ENCODE results near the gene SLCO2A1. TPM values are rescaled to one million over a fixed set of nuclear protein-coding genes. Genes with fewer than 3 reads are reported as not detected.

The SLCO2A1 gene
- total and polyA plus RNA-seq, 2 experiments from 2014 or later = 0.31 to 1.0 TPM

GRCh38 chr3:133966954-133967353, 62.8 kb downstream of the SLCO2A1 start:
- peaks cover 11% of the 10 kb centered on the region for H3K4me1 Mint-ChIP-seq
- no peak overlapping the region for H3K27ac Mint-ChIP-seq
- H3K36me3 ChIP-seq (ENCODE audit: insufficient read depth) = no peaks in the 10 kb centered on the region
- peaks cover 8% of the 10 kb centered on the region for H3K27me3 Mint-ChIP-seq (ENCODE audit: insufficient read depth, low read depth, poor library complexity)
- H3K9me2 ChIP-seq (ENCODE audit: insufficient read depth) = no peaks in the 10 kb centered on the region
- H3K27me3 ChIP-seq (ENCODE audit: insufficient read depth) = no peaks in the 10 kb centered on the region
- peaks cover under 1% of the 10 kb centered on the region for H3K9me3 Mint-ChIP-seq
- H3K79me2 ChIP-seq (replicated peaks; ENCODE audit: insufficient read depth) = no peaks in the 10 kb centered on the region
- H4K20me1 ChIP-seq (replicated peaks; ENCODE audit: insufficient read depth) = no peaks in the 10 kb centered on the region
- H3K36me3 Mint-ChIP-seq (ENCODE audit: low read depth) = peaks cover under 1% of the 10 kb centered on the region; the same call in 2 of the 3 replicates
- peak; percentile 76 for ATAC-seq
- no peak overlapping the region for H3K4me3 ChIP-seq
- no peaks in the 10 kb centered on the region for H3K4me1 ChIP-seq (ENCODE audit: insufficient read depth)
- H3K4me3 Mint-ChIP-seq = no peak overlapping the region
- no peak overlapping the region for H2AFZ ChIP-seq
- no peak for DNase-seq (ENCODE audit: low spot score)
- no peaks in the 10 kb centered on the region for H3F3A ChIP-seq (replicated peaks; ENCODE audit: low read depth)
- H3K27ac ChIP-seq (ENCODE audit: low read depth) = no peak overlapping the region
- TF ChIP-seq POLR2AphosphoS5 (IDR thresholded peaks at IDR 0.05; ENCODE audit: low read depth) = no peak
- no peak for TF ChIP-seq ZNF331 (CRISPR knock-in tag; IDR thresholded peaks at IDR 0.05; ENCODE audit: low read depth)
- TF ChIP-seq NANOG (IDR thresholded peaks at IDR 0.05; ENCODE audit: borderline replicate concordance) = no peak
- TF ChIP-seq ZNF114 (CRISPR knock-in tag; IDR thresholded peaks at IDR 0.05) = no peak
- no peak for TF ChIP-seq EZH2 (IDR thresholded peaks at IDR 0.05; ENCODE audit: low read depth, unreplicated experiment)
- no peak for TF ChIP-seq ETS1 (IDR thresholded peaks at IDR 0.05)
- TF ChIP-seq REST (IDR thresholded peaks at IDR 0.05; ENCODE audit: unreplicated experiment) = no peak
- TF ChIP-seq EZH2phosphoT487 (IDR thresholded peaks at IDR 0.05; ENCODE audit: unreplicated experiment) = no peak
- TF ChIP-seq CREB1 (CRISPR knock-in tag; IDR thresholded peaks at IDR 0.05; ENCODE audit: low read depth) = no peak
- H3K4me2 ChIP-seq = no peak overlapping the region

GRCh38 chr3:133965906-133966305, 63.8 kb downstream of the SLCO2A1 start:
- Histone ChIP-seq H3F3A (replicated peaks; ENCODE audit: low read depth) (no peaks in the 10 kb centered on the region), H3K9me2 (ENCODE audit: insufficient read depth) (no peaks in the 10 kb centered on the region), H4K20me1 (replicated peaks; ENCODE audit: insufficient read depth) (no peaks in the 10 kb centered on the region), H3K4me2 (no peak overlapping the region), H3K27me3 (ENCODE audit: insufficient read depth) (no peaks in the 10 kb centered on the region), H3K4me3 (no peak overlapping the region), H3K27ac (ENCODE audit: low read depth) (no peak overlapping the region), H3K36me3 (ENCODE audit: insufficient read depth) (no peaks in the 10 kb centered on the region), H3K79me2 (replicated peaks; ENCODE audit: insufficient read depth) (no peaks in the 10 kb centered on the region), H3K4me1 (ENCODE audit: insufficient read depth) (no peaks in the 10 kb centered on the region), H2AFZ (no peak overlapping the region)
- H3K36me3 Mint-ChIP-seq (ENCODE audit: low read depth) = no peaks in the 10 kb centered on the region
- DNase-seq (ENCODE audit: low spot score) = no peak
- no peak overlapping the region for H3K27ac Mint-ChIP-seq
- no peak for ATAC-seq
- H3K27me3 Mint-ChIP-seq (ENCODE audit: insufficient read depth, low read depth, poor library complexity) = peaks cover 8% of the 10 kb centered on the region
- no peaks in the 10 kb centered on the region; the same call in 2 of the 3 replicates for H3K9me3 Mint-ChIP-seq
- TF ChIP-seq CTCF (conservative IDR thresholded peaks at IDR 0.05; ENCODE audit: low read depth in 2 of 2) = no peak
- no peak for TF ChIP-seq NANOG (IDR thresholded peaks at IDR 0.05; ENCODE audit: borderline replicate concordance)
- no peak for TF ChIP-seq REST (IDR thresholded peaks at IDR 0.05; ENCODE audit: unreplicated experiment)
- no peak for TF ChIP-seq EZH2phosphoT487 (IDR thresholded peaks at IDR 0.05; ENCODE audit: unreplicated experiment)
- H3K4me1 Mint-ChIP-seq = peaks cover 11% of the 10 kb centered on the region
- H3K4me3 Mint-ChIP-seq = no peak overlapping the region

All from GM23338 (cell line).